RKO (cell line): ENCODE data around the gene DGKI.
A peak's percentile ranks its signal among the peaks of the same experiment; 100 is the strongest.
"Not testable (repeated sequence)": the region's sequence is repeated elsewhere in the genome, so short reads cannot be mapped to it uniquely, and the experiment has no call there.

Source experiments
- DNase-seq: peaks from one replicate; pipeline ENCODE4 v3.0.0-alpha.2; 2016; ENCODE audit warnings: low spot score

Gene DGKI

GRCh38 chr7:137734221-137734620, 112.6 kb downstream of the DGKI start:
- DNase-seq, result no peak

- DNase-seq, result no peak
Measured at GRCh38 chr7:137732168-137732567, 114.6 kb downstream of the DGKI start.

- no peak for DNase-seq
Measured at GRCh38 chr7:137731436-137731835, 115.3 kb downstream of the DGKI start.

- no peak for DNase-seq
Measured at GRCh38 chr7:137728426-137728825, 118.3 kb downstream of the DGKI start.

- no peak for DNase-seq
Measured at GRCh38 chr7:137727413-137727812, 119.4 kb downstream of the DGKI start.

GRCh38 chr7:137718355-137718754, 128.4 kb downstream of the DGKI start:
- DNase-seq, result no peak

GRCh38 chr7:137717811-137718271, 128.9 kb downstream of the DGKI start:
- DNase-seq, result no peak

- no peak for DNase-seq
Measured at GRCh38 chr7:137717045-137717444, 129.7 kb downstream of the DGKI start.

- DNase-seq, result no peak
Measured at GRCh38 chr7:137716061-137716460, 130.7 kb downstream of the DGKI start.

- DNase-seq, result no peak
Measured at GRCh38 chr7:137715533-137715932, 131.2 kb downstream of the DGKI start.

- DNase-seq, result no peak
Measured at GRCh38 chr7:137715121-137715520, 131.7 kb downstream of the DGKI start.

GRCh38 chr7:137706330-137706729, 140.4 kb downstream of the DGKI start:
- not testable (repeated sequence) for DNase-seq

- DNase-seq, result no peak
Measured at GRCh38 chr7:137704723-137705122, 142.1 kb downstream of the DGKI start.

- peak; percentile 41 for DNase-seq
Measured at GRCh38 chr7:137703291-137704010, 143.3 kb downstream of the DGKI start.

- DNase-seq, result no peak
Measured at GRCh38 chr7:137696988-137697387, 149.8 kb downstream of the DGKI start.

- DNase-seq, result no peak
Measured at GRCh38 chr7:137696376-137696775, 150.4 kb downstream of the DGKI start.

- DNase-seq, result no peak
Measured at GRCh38 chr7:137695942-137696341, 150.8 kb downstream of the DGKI start.

- no peak for DNase-seq
Measured at GRCh38 chr7:137695494-137695893, 151.3 kb downstream of the DGKI start.

- peak; percentile 27 for DNase-seq
Measured at GRCh38 chr7:137694405-137694804, 152.4 kb downstream of the DGKI start.

GRCh38 chr7:137692399-137692798, 154.4 kb downstream of the DGKI start:
- DNase-seq, result no peak

- no peak for DNase-seq
Measured at GRCh38 chr7:137691566-137691965, 155.2 kb downstream of the DGKI start.

- no peak for DNase-seq
Measured at GRCh38 chr7:137690635-137691034, 156.1 kb downstream of the DGKI start.

GRCh38 chr7:137689761-137690160, 157.0 kb downstream of the DGKI start:
- DNase-seq, result no peak

- no peak for DNase-seq
Measured at GRCh38 chr7:137687556-137688265, 159.1 kb downstream of the DGKI start.
